Activated CD4-positive, alpha-beta T cell treated with anti-CD3 and anti-CD28 coated beads for 36 hours (primary cell): ENCODE results near the gene ELOVL6. TPM values are rescaled to one million over a fixed set of nuclear protein-coding genes. Genes with fewer than 3 reads are reported as not detected.
"Not testable (repeated sequence)": the region's sequence is repeated elsewhere in the genome, so short reads cannot be mapped to it uniquely, and the experiment has no call there.

Source experiments
- ATAC-seq: fragments of 200-7000 bp; cut with Tn5 transposase; one replicate; pipeline ENCODE4 v1.10.0; 2021; ENCODE audit warnings: mild to moderate bottlenecking, moderate library complexity
- CTCF ChIA-PET: fragments of 350-600 bp; sonication (Branson Sonifier 250); formaldehyde crosslinking; loops from one replicate; lab custom pipeline; 2021; ENCODE audit warnings: antibody characterized with exemption; lab: Charles Lee
- POLR2A ChIA-PET: fragments of 350-600 bp; sonication (Branson Sonifier 250); formaldehyde crosslinking; loops from one replicate; lab custom pipeline; 2021; ENCODE audit warnings: antibody characterized with exemption, inconsistent platforms; lab: Charles Lee
- DNase-seq: peaks from one replicate; pipeline ENCODE4 v3.0.0-alpha.2; 2020
- H3K27ac Mint-ChIP-seq: one replicate; pipeline ENCODE4 v1.8.0; 2021; ENCODE audit warnings: mixed read lengths
- H3K27me3 Mint-ChIP-seq: one replicate; pipeline ENCODE4 v1.8.0; 2021; ENCODE audit warnings: mixed read lengths
- H3K36me3 Mint-ChIP-seq: one replicate; pipeline ENCODE4 v1.8.0; 2021; ENCODE audit warnings: low read depth, mixed read lengths
- H3K4me1 Mint-ChIP-seq: one replicate; pipeline ENCODE4 v1.8.0; 2021; ENCODE audit warnings: mixed read lengths
- H3K4me3 Mint-ChIP-seq: one replicate; pipeline ENCODE4 v1.8.0; 2021; ENCODE audit warnings: mild to moderate bottlenecking, moderate library complexity, mixed read lengths
- H3K9me3 Mint-ChIP-seq: one replicate; pipeline ENCODE4 v1.8.0; 2021; ENCODE audit warnings: low read depth, mixed read lengths
- intact Hi-C, 2 experiments: fragments of 100-400 bp; cut with DNase I in 1 of 2; cut with micrococcal nuclease in 1 of 2; formaldehyde crosslinking; loops; one replicate each; pipeline versions ENCODE4 v1.14.2 to v1.15.1; 2022 to 2024; cut with DNase I, micrococcal nuclease
- total RNA-seq, 2 experiments: library from RNA; stranded (reverse); gene quantifications; one replicate each; pipeline ENCODE4 v1.2.3, GENCODE V29; 2021

The ELOVL6 gene
- total RNA-seq, 2 experiments from 2014 or later = 10.2 TPM

DNA sequence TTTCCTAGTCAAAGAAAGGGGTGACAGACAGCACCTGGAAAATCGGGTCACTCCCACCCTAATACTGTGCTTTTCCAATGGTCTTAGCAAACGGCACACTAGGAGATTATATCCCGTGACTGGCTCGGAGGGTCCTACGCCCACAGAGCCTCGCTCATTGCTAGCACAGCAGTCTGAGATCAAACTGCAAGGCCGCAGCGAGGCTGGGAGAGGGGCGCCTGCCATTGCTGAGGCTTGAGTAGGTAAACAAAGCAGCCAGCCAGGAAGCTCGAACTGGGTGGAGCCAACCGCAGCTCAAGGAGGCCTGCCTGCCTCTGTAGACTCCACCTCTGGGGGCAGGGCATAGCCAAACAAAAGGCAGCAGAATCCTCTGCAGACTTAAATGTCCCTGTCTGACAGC is 121.6 kb downstream of the ELOVL6 start:
- H3K4me1 Mint-ChIP-seq, POLR2A ChIA-PET, H3K27me3 Mint-ChIP-seq, DNase-seq, intact Hi-C loops, H3K27ac Mint-ChIP-seq, H3K4me3 Mint-ChIP-seq, ATAC-seq, H3K9me3 Mint-ChIP-seq, CTCF ChIA-PET, H3K36me3 Mint-ChIP-seq: not testable (repeated sequence)

DNA sequence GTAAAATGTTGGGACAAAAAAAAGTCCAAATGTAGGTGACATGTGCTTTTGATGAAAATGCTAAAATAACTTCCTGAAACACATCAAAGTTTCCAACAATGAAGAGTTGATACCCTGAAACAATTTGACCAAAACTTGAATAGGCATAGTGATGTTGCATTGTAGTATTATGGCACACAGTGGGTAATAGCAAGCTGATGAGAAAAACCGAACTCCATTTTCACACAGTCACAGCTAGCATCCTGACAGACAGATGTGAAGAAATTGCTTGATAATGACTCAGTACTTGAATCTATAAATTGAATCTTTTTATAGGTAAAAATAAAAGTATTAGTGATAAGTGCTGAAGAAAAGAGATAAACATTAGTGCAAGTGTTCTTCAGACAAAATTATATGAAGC is 122.5 kb downstream of the ELOVL6 start:
- no peak for ATAC-seq
- intact Hi-C loops = no loop called here

DNA sequence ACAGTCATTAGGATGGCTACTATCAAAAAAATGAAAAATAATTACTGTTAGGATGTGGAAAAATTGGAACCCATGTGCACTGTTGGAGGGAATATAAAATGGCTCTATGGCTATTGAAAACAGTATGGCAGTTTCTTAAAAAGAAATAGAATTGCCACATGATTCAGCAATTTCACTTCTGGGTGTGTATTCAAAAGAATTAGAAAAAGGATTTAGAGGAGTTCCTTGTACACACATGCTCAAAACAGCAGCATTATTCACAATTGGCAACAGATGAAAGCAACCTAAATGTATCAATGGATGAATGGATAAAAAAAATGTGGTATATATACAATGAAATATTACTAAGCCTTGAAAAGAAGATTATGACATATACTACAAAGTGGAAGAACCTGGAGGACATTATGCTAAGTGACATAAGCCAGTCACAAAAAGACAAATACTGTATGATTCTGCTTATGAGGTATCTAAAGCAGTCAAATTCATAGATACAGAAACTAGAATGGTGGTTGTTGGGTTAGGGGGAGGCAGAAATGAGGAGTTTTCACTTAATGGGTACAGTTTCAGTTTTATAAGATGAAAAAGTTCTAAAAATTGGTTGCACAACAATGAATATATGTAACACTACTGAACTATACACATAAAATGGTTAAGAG is 123.2 kb downstream of the ELOVL6 start:
- peak; percentile 70 for ATAC-seq
- H3K4me1 Mint-ChIP-seq = peaks cover 6% of the 10 kb centered on the region
- H3K27ac Mint-ChIP-seq = no peak overlapping the region
- no peaks in the 10 kb centered on the region for H3K9me3 Mint-ChIP-seq
- intact Hi-C loops = no loop called here
- no peak overlapping the region for H3K4me3 Mint-ChIP-seq
- peaks cover 8% of the 10 kb centered on the region for H3K36me3 Mint-ChIP-seq
- ChIA-PET CTCF (interaction anchor here (0.6 to 2.0 kb wide), 2 partner anchors 26 to 34 kb away, joined by 3 to 6 read pairs; no protein-coding TSS in a partner anchor), POLR2A (no interaction called here)
- no peaks in the 10 kb centered on the region for H3K27me3 Mint-ChIP-seq
- DNase-seq = no peak

More for the DNA sequence above, 122.5 kb downstream of the ELOVL6 start:
- H3K4me3 Mint-ChIP-seq = no peak overlapping the region
- CTCF ChIA-PET = no interaction called here
- H3K4me1 Mint-ChIP-seq = peaks cover 6% of the 10 kb centered on the region
- no peak for DNase-seq
- POLR2A ChIA-PET = no interaction called here
- no peaks in the 10 kb centered on the region for H3K27me3 Mint-ChIP-seq
- no peak overlapping the region for H3K27ac Mint-ChIP-seq
- peaks cover 8% of the 10 kb centered on the region for H3K36me3 Mint-ChIP-seq
- no peaks in the 10 kb centered on the region for H3K9me3 Mint-ChIP-seq

DNA sequence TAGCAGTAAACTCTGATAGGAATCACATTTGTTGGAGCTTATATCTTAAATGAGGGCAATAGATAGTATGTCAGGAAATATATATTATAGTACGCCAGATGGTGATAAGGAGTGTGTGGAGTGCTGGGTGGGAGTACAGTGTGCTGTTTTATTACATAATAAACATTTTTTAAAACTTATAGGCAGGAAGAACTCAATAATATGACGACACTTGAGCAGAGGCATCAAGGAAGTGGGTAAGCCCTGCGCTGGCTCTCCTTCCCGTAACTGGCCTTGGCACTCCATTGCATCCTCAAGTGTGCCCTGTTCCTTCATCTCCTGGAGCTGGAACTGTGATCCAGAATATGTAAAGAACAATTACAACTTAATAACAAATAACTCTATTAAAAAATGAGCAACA is 123.8 kb downstream of the ELOVL6 start:
- no peak for ATAC-seq
- CTCF ChIA-PET = interaction anchor here (0.6 to 2.0 kb wide), 2 partner anchors 25 to 35 kb away, joined by 3 to 6 read pairs; no protein-coding TSS in a partner anchor

DNA sequence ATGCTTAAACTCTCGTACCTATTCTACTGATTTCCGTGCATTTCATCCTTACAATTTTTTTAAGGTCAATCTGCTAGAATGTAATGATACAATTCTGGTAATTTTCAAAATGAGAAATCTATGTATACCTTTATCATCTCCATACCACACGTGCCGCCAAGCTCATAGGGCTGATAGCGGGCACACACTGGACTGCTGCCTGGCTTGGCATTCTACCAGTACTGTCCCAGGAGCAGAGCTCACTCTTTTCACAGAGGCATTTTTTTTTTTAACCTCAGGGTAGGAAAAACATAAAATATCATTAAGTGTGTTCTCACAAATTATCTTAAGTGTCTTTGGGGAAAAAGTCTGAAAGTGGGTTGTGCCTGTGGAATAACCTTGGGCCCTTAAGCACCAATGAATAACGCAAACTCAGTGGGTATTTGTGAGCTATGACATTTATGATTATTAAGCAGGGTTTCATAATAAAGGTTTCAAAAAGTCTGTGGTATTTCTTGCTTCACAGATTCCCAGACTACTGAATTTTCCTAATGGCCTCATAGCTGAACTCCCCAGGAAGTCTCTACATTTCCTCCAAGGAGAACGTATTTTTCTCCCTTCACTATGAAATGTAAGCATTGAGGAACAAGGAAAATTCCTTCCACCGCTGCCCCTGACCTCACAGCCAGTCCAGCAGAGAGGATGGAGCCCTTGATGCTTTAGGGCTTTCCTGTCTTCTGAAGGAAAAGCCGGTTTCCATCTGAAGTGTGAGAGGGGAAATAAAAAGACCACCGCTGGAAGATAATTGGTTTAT is 125.2 kb downstream of the ELOVL6 start:
- intact Hi-C loops = no loop called here
- H3K27ac Mint-ChIP-seq = no peak overlapping the region
- ChIA-PET POLR2A (no interaction called here), CTCF (interaction anchor here (2.0 kb wide), 1 partner anchor 24 kb away, joined by 6 read pairs; no protein-coding TSS in a partner anchor)
- H3K4me1 Mint-ChIP-seq = peaks cover 6% of the 10 kb centered on the region
- H3K27me3 Mint-ChIP-seq = no peaks in the 10 kb centered on the region
- H3K36me3 Mint-ChIP-seq = peaks cover 5% of the 10 kb centered on the region
- no peaks in the 10 kb centered on the region for H3K9me3 Mint-ChIP-seq
- ATAC-seq = no peak
- no peak overlapping the region for H3K4me3 Mint-ChIP-seq
- DNase-seq = no peak

More for the DNA sequence above, 123.8 kb downstream of the ELOVL6 start:
- Mint-ChIP-seq H3K4me1 (peaks cover 6% of the 10 kb centered on the region), H3K9me3 (no peaks in the 10 kb centered on the region), H3K4me3 (no peak overlapping the region), H3K27ac (no peak overlapping the region), H3K36me3 (peaks cover 7% of the 10 kb centered on the region), H3K27me3 (no peaks in the 10 kb centered on the region)
- no peak for DNase-seq
- POLR2A ChIA-PET = no interaction called here
- intact Hi-C loops = no loop called here

DNA sequence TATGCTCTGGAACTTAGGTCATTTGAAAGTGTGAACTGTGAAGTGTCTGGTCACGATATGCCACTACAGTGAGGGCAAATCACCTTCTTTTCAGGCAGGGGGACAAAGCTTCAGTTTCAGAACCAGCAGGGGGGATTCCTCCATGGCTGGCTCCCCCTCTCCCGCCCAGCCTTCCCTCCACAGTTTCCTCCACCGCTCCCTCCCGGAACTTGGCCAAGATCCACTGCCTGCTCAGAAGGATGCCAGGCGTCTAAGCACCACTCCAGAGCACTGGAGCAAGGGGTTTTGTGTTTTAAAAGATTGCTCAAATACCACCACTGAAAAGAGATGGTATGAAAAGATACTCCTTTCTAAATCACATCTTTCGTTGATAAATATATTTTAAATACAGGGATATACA is 126.9 kb downstream of the ELOVL6 start:
- no peak for ATAC-seq
- Mint-ChIP-seq H3K9me3 (no peaks in the 10 kb centered on the region), H3K27me3 (no peaks in the 10 kb centered on the region), H3K36me3 (no peaks in the 10 kb centered on the region), H3K4me3 (no peak overlapping the region), H3K4me1 (peaks cover 6% of the 10 kb centered on the region), H3K27ac (no peak overlapping the region)
- CTCF ChIA-PET = interaction anchor here (0.9 kb wide), 1 partner anchor 22 kb away, joined by 3 read pairs; no protein-coding TSS in a partner anchor
- POLR2A ChIA-PET = no interaction called here
- no peak for DNase-seq
- intact Hi-C loops = no loop called here

DNA sequence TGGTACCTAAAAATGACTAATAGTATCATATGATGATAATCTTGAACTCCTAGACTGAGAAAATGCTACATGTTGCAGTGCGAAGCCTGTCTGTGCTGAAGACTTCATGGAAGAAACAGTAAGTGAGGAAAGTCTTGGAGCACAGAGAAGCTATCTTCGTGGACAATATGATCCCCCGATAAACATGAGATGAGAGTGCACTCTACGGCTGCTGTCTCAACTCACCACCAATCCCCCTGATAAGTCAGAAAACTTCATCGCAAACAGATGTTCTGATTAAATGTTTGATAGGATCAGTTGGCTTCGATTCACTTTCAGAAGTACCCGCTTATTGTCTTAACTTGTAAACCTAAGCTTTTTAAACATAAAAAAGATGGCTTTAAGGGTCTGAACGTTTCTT is 130.2 kb downstream of the ELOVL6 start:
- no peaks in the 10 kb centered on the region for H3K36me3 Mint-ChIP-seq
- ChIA-PET POLR2A (no interaction called here), CTCF (no interaction called here)
- H3K9me3 Mint-ChIP-seq = no peaks in the 10 kb centered on the region
- intact Hi-C loops = no loop called here
- H3K4me1 Mint-ChIP-seq = no peaks in the 10 kb centered on the region
- H3K27me3 Mint-ChIP-seq = no peaks in the 10 kb centered on the region
- ATAC-seq (no peak), DNase-seq (no peak)
- no peak overlapping the region for H3K4me3 Mint-ChIP-seq
- no peak overlapping the region for H3K27ac Mint-ChIP-seq

DNA sequence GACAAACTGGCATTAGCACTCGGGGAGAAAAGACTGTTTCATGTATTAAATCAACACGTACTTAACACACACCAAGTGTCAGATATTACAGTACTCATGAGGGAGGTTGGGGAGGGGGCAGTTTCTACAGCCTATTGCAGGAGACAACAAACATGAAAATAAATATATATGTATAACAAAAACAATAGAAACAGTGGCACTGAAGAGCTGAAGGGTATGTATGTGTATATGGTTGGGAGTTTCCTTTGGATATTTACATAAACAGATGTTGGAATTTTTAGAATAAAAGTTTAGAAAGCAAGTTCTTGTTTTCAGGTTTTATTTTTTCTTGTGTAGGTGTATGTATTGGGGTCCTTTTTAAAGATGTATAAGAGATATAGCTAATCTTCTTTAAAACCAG is 133.5 kb downstream of the ELOVL6 start:
- ChIA-PET POLR2A (no interaction called here), CTCF (interaction anchor here (0.8 to 1.3 kb wide), 3 partner anchors 9 to 24 kb away, joined by 3 to 5 read pairs (median 3); no protein-coding TSS in a partner anchor)
- no peak overlapping the region for H3K27ac Mint-ChIP-seq
- ATAC-seq (no peak), DNase-seq (no peak)
- H3K27me3 Mint-ChIP-seq = no peaks in the 10 kb centered on the region
- peaks cover 10% of the 10 kb centered on the region for H3K4me1 Mint-ChIP-seq
- H3K36me3 Mint-ChIP-seq = no peaks in the 10 kb centered on the region
- H3K4me3 Mint-ChIP-seq = no peak overlapping the region
- intact Hi-C loops = no loop called here
- no peaks in the 10 kb centered on the region for H3K9me3 Mint-ChIP-seq

DNA sequence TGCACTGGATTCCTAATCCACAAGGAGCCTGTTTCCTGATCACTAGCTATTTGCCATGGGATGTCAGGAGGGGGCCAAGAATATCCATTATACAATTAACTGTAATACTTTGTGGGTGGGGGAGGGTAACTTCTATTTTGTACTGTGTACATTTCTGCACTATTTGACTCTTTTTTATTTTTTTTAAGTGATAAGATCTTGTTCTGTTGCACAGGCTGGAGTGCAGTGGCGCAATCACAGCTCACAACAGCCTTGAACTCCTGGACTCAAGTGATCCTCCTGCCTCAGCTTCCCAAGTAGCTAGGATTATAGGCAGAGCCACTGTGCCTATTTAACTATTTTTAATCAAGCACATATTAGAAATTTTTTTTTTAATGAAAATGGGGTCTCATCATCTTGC is 134.1 kb downstream of the ELOVL6 start:
- no peak for ATAC-seq
- intact Hi-C loops = no loop called here
- H3K36me3 Mint-ChIP-seq = no peaks in the 10 kb centered on the region
- CTCF ChIA-PET = interaction anchor here (0.7 to 1.3 kb wide), 4 partner anchors 8 to 301 kb away, joined by 3 to 4 read pairs (median 3); no protein-coding TSS in a partner anchor
- no peak overlapping the region for H3K27ac Mint-ChIP-seq
- no peaks in the 10 kb centered on the region for H3K27me3 Mint-ChIP-seq
- no peak overlapping the region for H3K4me3 Mint-ChIP-seq
- no peaks in the 10 kb centered on the region for H3K9me3 Mint-ChIP-seq
- POLR2A ChIA-PET = no interaction called here
- DNase-seq = no peak
- peaks cover 17% of the 10 kb centered on the region for H3K4me1 Mint-ChIP-seq

DNA sequence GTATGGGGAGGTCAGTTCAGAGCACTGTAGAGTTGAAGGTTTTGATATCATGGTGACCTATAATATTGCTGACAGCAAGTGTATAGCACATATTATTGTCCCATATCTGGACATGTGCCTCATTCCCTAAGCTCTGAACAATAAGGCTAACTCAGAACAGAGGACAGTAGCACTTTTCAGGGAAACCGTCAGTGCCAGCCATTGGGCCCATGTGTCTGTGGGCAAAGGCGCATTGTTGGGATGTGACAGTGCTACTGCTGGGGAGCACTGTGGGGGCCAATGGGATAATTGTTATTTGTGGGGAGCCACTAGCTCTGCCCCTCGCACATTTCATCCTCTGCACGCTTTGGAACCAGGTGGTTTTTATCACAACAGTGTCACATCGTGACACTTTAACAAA is 136.2 kb downstream of the ELOVL6 start:
- no peaks in the 10 kb centered on the region for H3K9me3 Mint-ChIP-seq
- peaks cover 24% of the 10 kb centered on the region for H3K4me1 Mint-ChIP-seq
- no peaks in the 10 kb centered on the region for H3K27me3 Mint-ChIP-seq
- DNase-seq = no peak
- no peaks in the 10 kb centered on the region for H3K36me3 Mint-ChIP-seq
- H3K27ac Mint-ChIP-seq = no peak overlapping the region
- ChIA-PET POLR2A (interaction anchor here (0.8 kb wide), 1 partner anchor 28 kb away, joined by 3 read pairs; no protein-coding TSS in a partner anchor), CTCF (no interaction called here)
- ATAC-seq = no peak
- no peak overlapping the region for H3K4me3 Mint-ChIP-seq
- intact Hi-C loops = no loop called here

DNA sequence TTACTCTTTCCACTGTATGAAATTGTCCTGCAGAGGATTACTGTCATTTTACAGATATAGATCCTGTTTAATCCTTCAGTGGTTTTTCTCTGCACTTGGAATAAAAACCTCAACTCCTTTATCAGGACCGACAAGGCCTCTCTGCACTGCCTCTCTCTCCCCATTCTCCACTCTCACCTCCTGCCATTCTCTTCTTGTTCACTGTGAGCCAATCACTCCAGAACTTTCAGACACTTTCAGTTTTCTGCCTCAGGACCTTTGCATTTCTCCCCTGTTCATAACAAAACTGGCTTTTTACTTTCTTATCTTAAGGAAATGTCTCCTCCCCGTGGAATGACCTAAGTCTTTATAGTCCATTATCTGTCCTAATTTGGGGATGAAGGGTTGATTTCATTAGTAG is 137.3 kb downstream of the ELOVL6 start:
- Mint-ChIP-seq H3K4me1 (peaks cover 24% of the 10 kb centered on the region), H3K27me3 (no peaks in the 10 kb centered on the region), H3K27ac (no peak overlapping the region), H3K9me3 (no peaks in the 10 kb centered on the region), H3K4me3 (no peak overlapping the region), H3K36me3 (no peaks in the 10 kb centered on the region)
- DNase-seq (no peak), ATAC-seq (no peak)
- POLR2A ChIA-PET = no interaction called here
- intact Hi-C loops = loop anchor here in 1 of 2 experiments (2.0 kb wide), 1 partner anchor 26 kb away; no protein-coding TSS in a partner anchor
- CTCF ChIA-PET = interaction anchor here (1.7 kb wide), 1 partner anchor 12 kb away, joined by 10 read pairs; no protein-coding TSS in a partner anchor
